HepG2 (cell line): Measurements from ENCODE around the gene MAEA.

Experiments
- CTCF ChIP-seq: sonication (generic); formaldehyde crosslinking; IDR thresholded peaks from 2 replicates; pipeline ENCODE4 v1.5.0; 2020; ENCODE audit warnings: mild to moderate bottlenecking, missing genetic modification reagents, moderate library complexity
- HNF4G ChIP-seq, 2 experiments: sonication (generic) in 1 of 2; formaldehyde crosslinking in 1 of 2; IDR thresholded peaks; 2 replicates each; pipeline versions ENCODE4 v1.4.0 to v1.6.1; 2011 to 2020; ENCODE audit warnings: borderline replicate concordance in 2 of 2, low read depth in 2 of 2, mild to moderate bottlenecking in 2 of 2, low read length in 1 of 2, missing genetic modification reagents in 1 of 2, moderate library complexity in 1 of 2
- MAX ChIP-seq: IDR thresholded peaks from 2 replicates; pipeline ENCODE4 v1.6.1; 2012; ENCODE audit warnings: inconsistent platforms
- MED13 ChIP-seq: sonication (generic); formaldehyde crosslinking; IDR thresholded peaks from 2 replicates; pipeline ENCODE4 v1.5.0; 2020; ENCODE audit warnings: missing genetic modification reagents
- REST ChIP-seq, 2 experiments: IDR thresholded peaks; 2 replicates each; pipeline ENCODE4 v1.6.1; 2011 to 2012; ENCODE audit warnings: low read length in 2 of 2, borderline replicate concordance in 1 of 2, low read depth in 1 of 2, mild to moderate bottlenecking in 1 of 2, moderate library complexity in 1 of 2
- TCF7 ChIP-seq: sonication (generic); IDR thresholded peaks from 2 replicates; pipeline ENCODE4 v1.6.1; 2016; ENCODE audit warnings: antibody characterized with exemption, low read depth
- ZNF687 ChIP-seq: sonication (generic); formaldehyde crosslinking; IDR thresholded peaks from 2 replicates; pipeline ENCODE4 v1.5.1; 2020; ENCODE audit warnings: mild to moderate bottlenecking, missing genetic modification reagents, moderate library complexity

- TF ChIP-seq CTCF (CRISPR knock-in tag), result no peak
- TF ChIP-seq REST (IDR thresholded peaks at IDR 0.05; ENCODE audit: borderline replicate concordance in 1 of 2, low read depth in 1 of 2, low read length in 2 of 2), result no peak
- TF ChIP-seq MAX, result no peak
- no peak for TF ChIP-seq ZNF687 (CRISPR knock-in tag)
- no peak for TF ChIP-seq MED13 (CRISPR knock-in tag)
- no peak for TF ChIP-seq HNF4G (IDR thresholded peaks at IDR 0.05; ENCODE audit: borderline replicate concordance, low read depth, low read length)
- no peak for TF ChIP-seq HNF4G (CRISPR knock-in tag; IDR thresholded peaks at IDR 0.05; ENCODE audit: borderline replicate concordance, low read depth)
- TF ChIP-seq TCF7, result no peak
Measured at GRCh38 chr4:1293531-1293941, 3.8 kb downstream of the MAEA start.
